DOHH2 (cell line): ENCODE data around the gene NEDD4L.

Experiments
- H3F3A ChIP-seq: fragments of 200-600 bp; sonication (generic), shearing (Covaris generic); 2 replicates; pipeline ENCODE4 v1.6.0; 2016; ENCODE audit warnings: antibody characterized with exemption, mild to moderate bottlenecking; ENCODE audit not compliant: control insufficient read depth, insufficient read depth
- H3K27ac ChIP-seq: fragments of 200-600 bp; sonication (generic); 2 replicates; pipeline ENCODE4 v1.5.1; 2014; ENCODE audit warnings: low read depth, mild to moderate bottlenecking, low read length, moderate library complexity
- H3K27me3 ChIP-seq: fragments of 200-600 bp; sonication (generic); 2 replicates; pipeline ENCODE4 v1.6.1; 2014; ENCODE audit warnings: mild to moderate bottlenecking, low read length, mixed read lengths; ENCODE audit not compliant: control insufficient read depth
- H3K36me3 ChIP-seq: fragments of 200-600 bp; sonication (generic); 2 replicates; pipeline ENCODE4 v1.6.1; 2014; ENCODE audit warnings: mild to moderate bottlenecking, low read length, moderate library complexity, mixed read lengths; ENCODE audit not compliant: control insufficient read depth
- H3K4me1 ChIP-seq: fragments of 200-600 bp; sonication (generic); 2 replicates; pipeline ENCODE4 v1.6.1; 2014; ENCODE audit warnings: mild to moderate bottlenecking, low read length, mixed read lengths; ENCODE audit not compliant: control insufficient read depth
- H3K4me2 ChIP-seq: fragments of 200-600 bp; sonication (generic); 2 replicates; pipeline ENCODE4 v1.6.0; 2014; ENCODE audit warnings: mild to moderate bottlenecking, low read length, moderate library complexity
- H3K4me3 ChIP-seq: fragments of 200-600 bp; sonication (generic); 2 replicates; pipeline ENCODE4 v1.5.1; 2014; ENCODE audit warnings: mild to moderate bottlenecking, low read length, mixed read lengths
- H3K79me2 ChIP-seq: fragments of 200-600 bp; sonication (generic); 2 replicates; pipeline ENCODE4 v1.6.1; 2014; ENCODE audit warnings: mild to moderate bottlenecking, low read length, mixed read lengths; ENCODE audit not compliant: control insufficient read depth
- H3K9me2 ChIP-seq: fragments of 200-600 bp; sonication (generic); replicated peaks from 2 replicates; pipeline ENCODE4 v1.6.1; 2014; ENCODE audit warnings: mild to moderate bottlenecking, low read length, mixed read lengths; ENCODE audit not compliant: control insufficient read depth
- H3K9me3 ChIP-seq: fragments of 200-600 bp; sonication (generic); 2 replicates; pipeline ENCODE4 v1.6.1; 2014; ENCODE audit warnings: antibody characterized with exemption, low read length, mixed read lengths; ENCODE audit not compliant: control insufficient read depth, insufficient read depth
- H4K20me1 ChIP-seq: fragments of 200-600 bp; sonication (generic); 2 replicates; pipeline ENCODE4 v1.6.0; 2014; ENCODE audit warnings: low read depth, mild to moderate bottlenecking, antibody characterized with exemption, low read length, moderate library complexity; ENCODE audit not compliant: control insufficient read depth, insufficient read depth
- EZH2phosphoT487 ChIP-seq: fragments of 200-600 bp; sonication (generic); IDR thresholded peaks from 2 replicates; pipeline ENCODE4 v1.6.1; 2017; ENCODE audit warnings: borderline replicate concordance, mild to moderate bottlenecking, antibody characterized with exemption, low read length, moderate library complexity, mixed read lengths
- TF ChIP-seq, protein P1 (sequence below): fragments of 200-600 bp; sonication (generic); IDR thresholded peaks from one replicate; pipeline ENCODE4 v1.5.1; 2014; ENCODE audit warnings: antibody characterized with exemption, mild to moderate bottlenecking, low read depth, low read length; ENCODE audit not compliant: poor library complexity, severe bottlenecking

NEDD4L gene

DNA sequence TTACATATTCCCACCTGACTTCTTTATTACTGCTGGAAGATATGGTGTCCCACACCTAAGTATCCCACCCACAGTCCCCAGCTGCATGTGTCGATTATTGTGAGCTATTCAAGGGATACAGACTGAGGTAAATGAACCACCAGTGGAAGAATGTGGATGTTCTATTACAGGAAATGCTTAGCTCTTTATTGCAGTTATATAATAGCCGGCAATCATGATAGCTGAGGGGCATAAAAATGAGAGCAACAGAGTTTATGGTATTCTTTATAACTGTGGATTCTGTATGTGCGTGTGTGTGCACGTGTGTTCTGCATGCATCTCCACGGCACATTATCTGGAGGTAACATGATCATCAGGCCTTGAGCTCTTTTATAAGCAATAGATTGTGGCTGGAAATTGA, 198.9 kb downstream of the NEDD4L start:
- TF ChIP-seq, protein P1, sequence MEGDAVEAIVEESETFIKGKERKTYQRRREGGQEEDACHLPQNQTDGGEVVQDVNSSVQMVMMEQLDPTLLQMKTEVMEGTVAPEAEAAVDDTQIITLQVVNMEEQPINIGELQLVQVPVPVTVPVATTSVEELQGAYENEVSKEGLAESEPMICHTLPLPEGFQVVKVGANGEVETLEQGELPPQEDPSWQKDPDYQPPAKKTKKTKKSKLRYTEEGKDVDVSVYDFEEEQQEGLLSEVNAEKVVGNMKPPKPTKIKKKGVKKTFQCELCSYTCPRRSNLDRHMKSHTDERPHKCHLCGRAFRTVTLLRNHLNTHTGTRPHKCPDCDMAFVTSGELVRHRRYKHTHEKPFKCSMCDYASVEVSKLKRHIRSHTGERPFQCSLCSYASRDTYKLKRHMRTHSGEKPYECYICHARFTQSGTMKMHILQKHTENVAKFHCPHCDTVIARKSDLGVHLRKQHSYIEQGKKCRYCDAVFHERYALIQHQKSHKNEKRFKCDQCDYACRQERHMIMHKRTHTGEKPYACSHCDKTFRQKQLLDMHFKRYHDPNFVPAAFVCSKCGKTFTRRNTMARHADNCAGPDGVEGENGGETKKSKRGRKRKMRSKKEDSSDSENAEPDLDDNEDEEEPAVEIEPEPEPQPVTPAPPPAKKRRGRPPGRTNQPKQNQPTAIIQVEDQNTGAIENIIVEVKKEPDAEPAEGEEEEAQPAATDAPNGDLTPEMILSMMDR: no peak
- TF ChIP-seq EZH2phosphoT487: no peak
- no peak overlapping the region for H3K27ac ChIP-seq
- no peak overlapping the region for H3K4me3 ChIP-seq
- no peaks in the 10 kb centered on the region for H3K9me3 ChIP-seq
- H3K9me2 ChIP-seq: no peaks in the 10 kb centered on the region
- H3K36me3 ChIP-seq: no peaks in the 10 kb centered on the region
- H3K4me2 ChIP-seq: no peak overlapping the region
- H4K20me1 ChIP-seq: peaks cover 6% of the 10 kb centered on the region; the same call in 1 of the 2 replicates
- no peaks in the 10 kb centered on the region for H3F3A ChIP-seq
- H3K27me3 ChIP-seq: no peaks in the 10 kb centered on the region
- no peaks in the 10 kb centered on the region for H3K4me1 ChIP-seq
- H3K79me2 ChIP-seq: peaks cover 40% of the 10 kb centered on the region

DNA sequence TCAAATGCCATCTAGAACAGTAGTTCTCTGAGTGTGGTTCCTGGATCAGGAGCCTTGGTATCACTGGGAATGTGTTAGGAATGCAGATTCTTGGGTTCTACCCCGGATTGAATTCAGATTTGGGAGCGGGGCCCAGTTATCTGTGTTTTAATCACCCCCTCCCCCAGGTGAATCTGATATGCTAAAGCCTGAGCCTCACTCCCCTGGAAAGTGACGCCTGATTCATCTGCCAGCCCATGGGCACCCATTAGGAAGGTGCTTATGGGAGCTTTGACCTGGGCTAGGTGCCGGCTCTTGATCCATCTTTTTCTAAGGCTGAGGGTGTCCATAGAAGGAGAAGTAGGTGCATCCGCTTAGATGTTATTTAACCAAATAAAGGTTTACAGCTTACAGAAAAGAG, 199.4 kb downstream of the NEDD4L start:
- no peak overlapping the region for H3K4me3 ChIP-seq
- no peaks in the 10 kb centered on the region for H3K9me2 ChIP-seq
- H3K79me2 ChIP-seq: peaks cover 40% of the 10 kb centered on the region
- no peak overlapping the region for H3K27ac ChIP-seq
- no peak for TF ChIP-seq EZH2phosphoT487
- TF ChIP-seq, protein P1: no peak
- no peaks in the 10 kb centered on the region for H3K4me1 ChIP-seq
- no peak overlapping the region for H3K4me2 ChIP-seq
- no peaks in the 10 kb centered on the region for H3K9me3 ChIP-seq
- no peaks in the 10 kb centered on the region for H3K36me3 ChIP-seq
- H3F3A ChIP-seq: no peaks in the 10 kb centered on the region
- no peaks in the 10 kb centered on the region for H3K27me3 ChIP-seq
- H4K20me1 ChIP-seq: peaks cover 6% of the 10 kb centered on the region; the same call in 1 of the 2 replicates

DNA sequence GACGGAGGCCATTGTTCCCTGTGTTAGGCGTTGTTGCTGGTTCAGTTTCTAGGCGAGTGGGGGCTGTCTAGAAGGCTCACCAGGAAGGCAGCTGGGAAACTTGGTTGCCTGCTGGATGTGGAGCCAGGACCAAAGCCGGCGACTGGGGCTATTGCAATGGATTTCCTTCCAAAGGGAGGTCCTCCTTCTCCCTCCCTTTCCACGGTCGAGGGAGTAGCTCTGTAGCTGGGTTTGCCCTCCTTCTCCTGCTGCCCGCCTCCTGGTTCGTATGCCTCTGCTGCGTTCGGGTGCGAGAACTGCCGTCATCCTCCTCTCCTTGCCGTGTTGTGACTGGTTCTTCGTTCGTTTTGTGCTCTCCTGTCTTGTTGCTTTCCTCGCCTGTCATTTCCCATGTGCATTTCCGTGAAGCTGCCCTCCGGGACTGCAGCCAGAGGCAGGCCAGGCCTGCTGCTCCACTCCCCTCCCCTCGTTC, 203.4 kb downstream of the NEDD4L start:
- H3K4me1 ChIP-seq: no peaks in the 10 kb centered on the region
- H3K27me3 ChIP-seq: no peaks in the 10 kb centered on the region
- H3F3A ChIP-seq: no peaks in the 10 kb centered on the region
- H3K27ac ChIP-seq: no peak overlapping the region
- no peak overlapping the region for H3K4me3 ChIP-seq
- no peak overlapping the region for H3K4me2 ChIP-seq
- TF ChIP-seq, protein P1: no peak
- TF ChIP-seq EZH2phosphoT487: no peak
- no peaks in the 10 kb centered on the region for H4K20me1 ChIP-seq
- H3K9me2 ChIP-seq: no peaks in the 10 kb centered on the region
- H3K36me3 ChIP-seq: no peaks in the 10 kb centered on the region
- H3K79me2 ChIP-seq: peaks cover 9% of the 10 kb centered on the region; the same call in 1 of the 2 replicates
- no peaks in the 10 kb centered on the region for H3K9me3 ChIP-seq
